HUDEP-2 (cell line): ENCODE data around the gene ICAM4.
"Not testable (repeated sequence)": the region's sequence is repeated elsewhere in the genome, so short reads cannot be mapped to it uniquely, and the experiment has no call there.

Experiments
- DNase-seq, 76 experiments: peaks; one replicate each; lab custom pipeline; 2025; ENCODE audit not compliant: unreplicated experiment in 76 of 76; lab: John Stamatoyannopoulos, UW

ICAM4 gene

DNA sequence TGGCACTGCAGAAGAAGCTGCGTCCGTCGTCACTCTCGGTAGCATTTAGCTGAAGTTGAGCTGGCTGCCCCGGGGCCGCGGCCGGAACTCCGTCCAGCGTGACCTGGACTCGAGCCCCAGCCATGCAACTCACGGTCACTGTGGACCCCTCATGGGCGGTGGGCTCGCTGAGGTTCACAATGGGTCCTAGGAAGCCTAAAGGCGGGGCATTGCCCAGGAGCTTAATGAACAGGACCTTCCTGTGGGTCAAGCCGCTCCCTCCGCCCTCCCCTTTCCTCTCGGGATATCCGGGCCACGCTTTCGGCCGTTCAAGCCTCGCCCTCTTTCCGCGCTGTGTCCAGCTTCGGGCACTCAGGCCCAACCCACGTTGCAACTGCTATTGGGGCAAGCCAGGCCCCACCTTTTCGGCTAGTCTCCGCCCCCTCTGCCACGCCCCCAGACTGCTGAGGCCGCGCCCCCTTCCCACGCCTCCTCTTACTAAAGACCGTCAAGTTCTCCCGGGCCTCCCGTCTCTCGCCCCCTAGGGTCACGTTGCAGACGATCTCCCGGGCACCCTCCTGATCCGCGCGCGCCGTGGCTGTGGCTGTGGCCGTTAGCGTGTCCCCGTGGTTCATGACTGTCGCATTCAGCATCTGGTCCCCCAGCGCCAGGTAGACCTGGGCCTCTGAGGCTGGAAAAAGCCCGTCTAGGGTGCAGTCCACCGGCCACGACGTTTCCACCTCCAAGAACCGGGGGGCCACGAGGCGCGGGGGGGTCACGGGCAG lies 48.0 kb downstream of the ICAM4 start:
- DNase-seq, result peak in 57 of 76 experiments; percentile 11 to 87 (median 61)

GRCh38 chr19:10335352-10335985 lies 48.7 kb downstream of the ICAM4 start:
- DNase-seq, result no peak

GRCh38 chr19:10336725-10337124 lies 50.0 kb downstream of the ICAM4 start:
- not testable (repeated sequence) for DNase-seq
